ENCODE data around the gene MOB1B.

DNA sequence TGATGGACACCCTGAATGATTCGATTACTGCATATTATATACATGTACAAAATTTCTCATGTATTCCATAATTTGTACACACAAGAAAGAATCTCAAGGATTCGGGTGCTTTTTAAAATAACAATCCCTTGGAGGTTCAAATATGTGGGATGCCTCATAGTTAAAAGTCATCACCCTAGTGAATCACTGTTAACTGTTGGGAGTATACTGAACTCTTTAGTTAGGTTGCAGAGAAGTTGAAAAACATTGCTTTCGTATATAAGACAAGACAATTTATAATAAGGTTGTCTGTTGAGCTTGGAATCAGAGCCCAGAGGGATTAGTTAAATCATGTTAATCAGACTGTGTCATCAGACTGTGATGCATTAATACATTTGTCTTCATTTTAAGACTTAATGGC is 106.9 kb downstream of the MOB1B start:
- TF ChIP-seq YY1 (IDR thresholded peaks at IDR 0.05; ENCODE audit: insufficient read depth, insufficient read length) (no peak), SUZ12 (IDR thresholded peaks at IDR 0.05; ENCODE audit: extremely low read depth, insufficient read depth, insufficient read length) (no peak), ZNF274 (IDR thresholded peaks at IDR 0.05; ENCODE audit: low read depth, low read length) (no peak)

Data from NT2/D1 (cell line).